Measurements from ENCODE around the gene DEFB132.

DEFB132 gene

GRCh38 chr20:297925-298775 lies 40.6 kb downstream of the DEFB132 start:
- FAIRE-seq = no peak

DNA sequence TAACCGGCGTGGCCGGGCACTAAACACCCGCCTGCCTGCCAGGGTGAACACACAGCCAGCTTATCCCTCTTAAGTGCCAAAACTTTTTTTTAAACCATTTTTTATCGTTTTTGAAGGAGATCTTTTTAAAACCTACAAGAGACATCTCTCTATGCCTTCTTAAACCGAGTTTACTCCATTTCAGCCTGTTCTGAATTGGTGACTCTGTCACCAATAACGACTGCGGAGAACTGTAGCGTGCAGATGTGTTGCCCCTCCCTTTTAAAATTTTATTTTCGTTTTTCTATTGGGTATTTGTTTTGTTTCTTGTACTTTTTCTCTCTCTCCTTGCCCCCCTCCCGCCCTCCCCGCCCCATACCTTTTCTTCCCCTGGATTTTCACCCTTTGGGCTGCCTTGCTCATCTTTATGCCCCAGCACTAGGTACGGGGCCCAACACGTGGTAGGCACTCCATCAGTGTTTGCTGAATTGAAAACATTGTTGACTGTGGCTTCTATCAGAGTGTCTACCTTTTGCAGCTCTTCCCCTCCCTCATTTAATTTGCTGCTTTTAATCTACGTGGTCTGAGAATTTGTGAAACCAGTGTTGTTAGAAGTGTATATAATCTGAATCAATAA lies 41.4 kb downstream of the DEFB132 start:
- no peak for FAIRE-seq

GRCh38 chr20:300345-300990 lies 42.9 kb downstream of the DEFB132 start:
- no peak for FAIRE-seq

DNA sequence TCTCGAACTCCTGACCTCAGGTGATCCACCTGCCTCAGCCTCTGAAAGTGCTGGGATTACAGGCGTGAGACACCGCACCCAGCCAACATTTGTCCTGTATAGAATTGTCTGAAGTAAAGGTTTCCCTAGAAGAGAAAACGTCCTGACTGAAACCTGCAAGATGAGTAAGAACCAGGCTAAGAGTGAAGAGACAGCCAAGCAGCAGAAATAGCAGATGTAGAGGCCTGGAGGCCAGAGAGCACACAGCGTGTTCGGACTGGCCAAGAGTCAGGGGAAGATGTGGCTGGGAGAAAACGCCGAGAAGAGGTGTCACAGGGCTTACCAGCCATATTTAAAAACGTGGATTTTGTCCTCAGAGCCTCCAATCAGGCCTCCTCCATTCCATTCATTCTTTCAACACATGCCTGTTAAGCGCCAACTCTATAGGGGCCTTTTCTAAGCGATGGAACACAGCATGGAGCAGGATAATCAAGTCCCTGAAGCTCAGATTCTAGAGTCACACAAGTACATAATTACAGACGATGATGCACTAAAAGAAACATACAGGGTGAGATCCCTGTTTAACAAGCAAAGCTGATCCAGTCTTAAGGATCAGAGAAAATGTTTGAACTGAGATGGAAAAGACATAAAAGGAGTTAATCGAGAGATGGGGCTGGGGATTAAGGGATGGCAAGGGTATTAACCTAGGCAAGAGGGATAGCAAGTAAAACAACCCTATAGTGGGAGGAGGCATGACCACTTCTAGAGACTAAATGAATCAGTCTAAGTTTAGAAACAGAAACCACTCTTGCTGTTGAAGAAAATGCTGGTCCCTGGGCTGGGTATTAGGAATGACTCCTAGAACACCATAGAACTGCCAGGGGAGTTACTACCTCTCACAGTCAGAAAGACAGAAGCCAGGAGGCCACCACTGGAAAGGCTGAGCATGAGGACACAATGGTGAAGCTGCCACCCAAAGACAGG lies 44.6 kb downstream of the DEFB132 start:
- no peak for FAIRE-seq

- FAIRE-seq = no peak
Measured at GRCh38 chr20:305745-306144, 48.2 kb downstream of the DEFB132 start.

- no peak for FAIRE-seq
Measured at GRCh38 chr20:308427-309038, 51.0 kb downstream of the DEFB132 start.

GRCh38 chr20:309306-309840 lies 51.8 kb downstream of the DEFB132 start:
- no peak for FAIRE-seq

DNA sequence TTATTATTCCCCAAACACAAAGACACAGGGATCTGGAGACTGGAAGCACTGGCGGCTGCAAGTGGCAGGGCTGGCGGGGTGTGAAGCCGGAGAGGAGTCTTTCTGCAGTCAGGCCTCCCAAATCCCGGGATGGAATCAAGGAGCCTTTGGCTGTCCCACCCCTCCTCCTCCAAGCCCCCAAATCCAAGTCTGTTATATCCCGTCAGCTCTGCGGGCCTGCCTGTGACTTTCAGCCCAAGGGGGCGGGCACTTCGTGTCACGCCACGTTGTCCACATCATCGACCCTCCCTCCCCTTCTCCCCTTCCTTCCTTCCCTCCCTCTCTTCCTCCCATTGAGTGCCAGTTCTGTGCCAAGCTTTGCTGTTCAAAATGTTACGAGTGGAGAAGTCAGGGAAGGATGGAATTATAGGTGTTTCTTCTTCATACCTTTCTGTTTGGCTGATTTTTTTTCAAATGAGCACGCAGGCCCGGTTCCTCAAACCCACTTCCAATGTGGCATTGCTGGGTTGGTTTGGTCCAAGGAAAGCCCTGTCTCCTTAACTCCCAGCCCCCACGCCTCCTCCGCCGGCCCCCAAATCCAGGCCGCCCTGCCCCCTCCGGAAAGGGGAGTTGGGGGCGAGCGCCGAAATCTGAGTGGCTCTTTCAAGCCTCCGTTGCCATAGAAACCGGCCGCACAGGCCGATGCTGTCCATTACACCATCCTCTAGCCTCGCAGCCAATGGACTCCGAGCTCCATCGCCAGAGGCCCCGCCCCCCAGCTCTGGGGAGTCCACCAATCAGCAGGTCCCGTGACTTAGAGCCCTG lies 52.5 kb downstream of the DEFB132 start:
- FAIRE-seq = peak; percentile 100

- no peak for FAIRE-seq
Measured at GRCh38 chr20:310645-311044, 53.1 kb downstream of the DEFB132 start.

Data from endometrium (tissue), 2 donors.